ENCODE results near the gene CD38. TPM values are rescaled to one million over a fixed set of nuclear protein-coding genes. Genes with fewer than 3 reads are reported as not detected.

The CD38 gene
- total RNA-seq, 2 donors from 2014 or later: 0.78 to 2.6 TPM

DNA sequence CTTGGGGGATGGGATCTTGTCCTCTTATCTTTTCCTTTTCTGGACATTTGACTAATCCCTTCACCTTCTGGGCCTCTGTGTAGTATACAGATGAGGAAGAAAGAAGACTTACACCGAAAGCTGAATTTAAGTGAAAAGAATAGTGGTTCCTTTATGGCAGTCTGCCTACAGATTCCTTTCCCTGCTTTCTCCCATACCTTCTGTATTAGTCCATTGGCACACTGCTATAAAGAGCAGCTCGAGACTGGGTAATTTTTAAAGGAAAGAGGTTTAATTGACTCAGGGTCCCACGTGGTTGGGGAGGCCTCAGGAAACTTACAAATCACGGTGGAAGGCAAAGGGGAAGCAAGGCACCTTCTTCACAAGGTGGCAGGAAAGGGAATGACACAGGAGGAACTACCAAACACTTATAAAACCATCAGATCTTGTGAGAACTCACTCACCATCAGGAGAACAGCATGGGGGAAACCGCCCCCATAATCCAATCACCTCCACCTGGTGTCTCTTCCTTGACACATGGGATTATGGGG is 34.0 kb upstream of the CD38 start:
- Histone ChIP-seq H3K27ac (no peak overlapping the region), H3K27me3 (no peaks in the 10 kb centered on the region), H3K4me3 (no peak overlapping the region), H3K9me3 (peaks cover 0 to 8% (median 0%) of the 10 kb centered on the region in 3 donors), H3K36me3 (replicated peaks in 1 of 2; ENCODE audit: insufficient read depth in 1 of 2, low read depth in 2 of 2) (no peaks in the 10 kb centered on the region), H3K4me1 (no peaks in the 10 kb centered on the region)
- intact Hi-C loops (cut with DNase I): no loop called here
- no peak for DNase-seq
- ATAC-seq: no peak
- WGBS, 2 donors: 26 to 50% methylated on average over 5 of the region's 5 CpGs
- TF ChIP-seq POLR2A (IDR thresholded peaks at IDR 0.05): no peak
- TF ChIP-seq, protein P1, sequence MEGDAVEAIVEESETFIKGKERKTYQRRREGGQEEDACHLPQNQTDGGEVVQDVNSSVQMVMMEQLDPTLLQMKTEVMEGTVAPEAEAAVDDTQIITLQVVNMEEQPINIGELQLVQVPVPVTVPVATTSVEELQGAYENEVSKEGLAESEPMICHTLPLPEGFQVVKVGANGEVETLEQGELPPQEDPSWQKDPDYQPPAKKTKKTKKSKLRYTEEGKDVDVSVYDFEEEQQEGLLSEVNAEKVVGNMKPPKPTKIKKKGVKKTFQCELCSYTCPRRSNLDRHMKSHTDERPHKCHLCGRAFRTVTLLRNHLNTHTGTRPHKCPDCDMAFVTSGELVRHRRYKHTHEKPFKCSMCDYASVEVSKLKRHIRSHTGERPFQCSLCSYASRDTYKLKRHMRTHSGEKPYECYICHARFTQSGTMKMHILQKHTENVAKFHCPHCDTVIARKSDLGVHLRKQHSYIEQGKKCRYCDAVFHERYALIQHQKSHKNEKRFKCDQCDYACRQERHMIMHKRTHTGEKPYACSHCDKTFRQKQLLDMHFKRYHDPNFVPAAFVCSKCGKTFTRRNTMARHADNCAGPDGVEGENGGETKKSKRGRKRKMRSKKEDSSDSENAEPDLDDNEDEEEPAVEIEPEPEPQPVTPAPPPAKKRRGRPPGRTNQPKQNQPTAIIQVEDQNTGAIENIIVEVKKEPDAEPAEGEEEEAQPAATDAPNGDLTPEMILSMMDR (IDR thresholded peaks at IDR 0.05): no peak

DNA sequence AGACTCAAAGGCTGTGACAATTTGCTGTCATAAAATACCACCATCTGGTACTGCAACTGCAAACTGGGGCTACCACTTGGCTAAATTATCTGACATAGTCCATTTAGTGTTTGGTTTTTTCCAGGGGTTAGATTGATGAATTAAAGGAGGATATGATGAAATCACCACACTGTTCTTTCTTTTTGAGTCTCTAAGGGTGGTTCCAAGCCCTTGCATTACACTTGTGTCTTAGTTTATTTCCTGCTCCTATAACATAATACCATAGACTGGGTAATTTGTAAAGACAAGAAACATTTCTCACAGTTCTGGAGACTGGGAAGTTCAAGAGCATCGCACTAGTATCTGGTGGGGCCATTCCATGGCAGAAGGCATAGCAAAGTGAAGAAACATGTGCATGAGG is 32.0 kb upstream of the CD38 start:
- peaks cover 0 to 8% (median 0%) of the 10 kb centered on the region in 3 donors for H3K9me3 ChIP-seq
- no peaks in the 10 kb centered on the region for H3K27me3 ChIP-seq
- H3K4me1 ChIP-seq: no peaks in the 10 kb centered on the region
- no peak overlapping the region for H3K27ac ChIP-seq
- intact Hi-C loops (cut with DNase I): no loop called here
- no peaks in the 10 kb centered on the region for H3K36me3 ChIP-seq (replicated peaks in 1 of 2; ENCODE audit: insufficient read depth in 1 of 2, low read depth in 2 of 2)
- ATAC-seq (no peak), DNase-seq (no peak)
- H3K4me3 ChIP-seq: no peak overlapping the region
- WGBS, 2 donors: 85 to 89% methylated on average over 1 of the region's 1 CpG
- TF ChIP-seq, protein P1 (IDR thresholded peaks at IDR 0.05): no peak
- TF ChIP-seq POLR2A (IDR thresholded peaks at IDR 0.05): no peak

DNA sequence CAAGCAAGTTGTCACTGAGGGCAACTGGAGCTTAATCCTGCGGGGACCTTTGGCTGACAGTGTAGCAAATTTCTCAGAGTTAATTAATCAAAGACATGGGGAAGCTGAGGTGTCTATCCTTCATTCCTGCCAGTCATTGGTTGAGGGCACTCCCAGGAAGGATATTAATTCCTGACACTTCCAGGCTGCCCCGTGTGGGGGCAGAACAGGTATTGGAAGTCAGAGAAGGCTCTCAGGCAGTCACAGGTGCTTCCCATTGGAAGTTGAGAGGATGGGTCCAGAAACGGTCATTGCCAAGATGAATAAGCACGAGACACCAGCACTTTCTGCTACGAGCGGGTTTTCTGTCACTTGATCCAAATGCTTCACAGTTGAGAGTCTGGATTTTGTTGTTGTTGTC is 29.1 kb upstream of the CD38 start:
- Histone ChIP-seq H3K4me3 (no peak overlapping the region), H3K36me3 (replicated peaks in 1 of 2; ENCODE audit: insufficient read depth in 1 of 2, low read depth in 2 of 2) (no peaks in the 10 kb centered on the region), H3K27me3 (no peaks in the 10 kb centered on the region), H3K27ac (no peak overlapping the region), H3K4me1 (no peaks in the 10 kb centered on the region), H3K9me3 (no peaks in the 10 kb centered on the region)
- DNase-seq (no peak), ATAC-seq (no peak)
- intact Hi-C loops (cut with DNase I): no loop called here
- 49 to 65% methylated on average over 5 to 6 of the region's 6 CpGs for WGBS, 2 donors
- TF ChIP-seq, protein P1 (IDR thresholded peaks at IDR 0.05): no peak
- TF ChIP-seq POLR2A (IDR thresholded peaks at IDR 0.05): no peak

DNA sequence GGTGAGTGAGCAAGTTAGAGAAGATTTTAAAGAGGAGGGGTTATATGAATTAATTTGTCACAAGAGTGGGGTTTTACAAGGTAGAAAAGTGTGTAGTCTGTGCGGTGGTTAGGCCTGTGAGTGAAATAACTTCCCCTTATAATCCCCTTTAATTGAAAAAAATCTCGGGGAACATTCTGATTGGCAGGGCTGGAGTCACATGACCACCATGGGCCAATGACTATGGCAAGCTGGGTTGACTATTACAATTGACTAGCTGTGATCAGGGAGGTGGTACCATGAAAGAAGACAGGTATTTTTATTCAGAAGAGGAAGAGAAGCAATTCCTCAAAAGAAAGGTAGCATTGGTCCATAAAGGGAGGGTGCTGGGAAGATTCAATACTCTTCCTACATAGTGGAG is 27.0 kb upstream of the CD38 start:
- intact Hi-C loops (cut with DNase I): no loop called here
- WGBS, 2 donors: 77 to 96% methylated on average over 2 of the region's 2 CpGs
- no peak for TF ChIP-seq POLR2A (IDR thresholded peaks at IDR 0.05)
- TF ChIP-seq, protein P1 (IDR thresholded peaks at IDR 0.05): no peak

DNA sequence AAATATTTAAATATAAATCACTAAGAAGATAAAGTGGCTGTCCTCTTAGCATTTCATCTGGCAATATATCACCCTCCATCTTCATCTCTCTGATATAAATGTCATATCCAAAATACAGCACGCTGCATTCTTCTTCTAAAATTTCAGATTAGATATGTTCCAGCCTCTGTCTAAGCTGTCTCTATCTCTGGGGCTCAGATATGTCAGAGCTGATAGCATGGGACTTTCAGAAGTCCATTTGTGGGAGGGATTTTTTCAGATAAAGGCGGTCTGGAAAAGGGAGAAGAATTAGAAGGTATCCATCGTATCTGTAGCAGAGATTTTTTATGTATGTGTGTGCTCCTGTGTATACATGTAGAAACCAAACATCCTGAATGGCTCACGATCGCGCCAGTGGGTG is 25.0 kb upstream of the CD38 start:
- intact Hi-C loops (cut with DNase I): no loop called here
- no peak overlapping the region for H3K27ac ChIP-seq
- 75 to 85% methylated on average over 6 of the region's 6 CpGs for whole genome bisulfite sequencing, 2 donors
- no peak for TF ChIP-seq POLR2A (IDR thresholded peaks at IDR 0.05)
- TF ChIP-seq, protein P1 (IDR thresholded peaks at IDR 0.05): no peak
- no peak for ATAC-seq
- no peak for DNase-seq
- H3K36me3 ChIP-seq (replicated peaks in 1 of 2; ENCODE audit: insufficient read depth in 1 of 2, low read depth in 2 of 2): no peaks in the 10 kb centered on the region
- no peaks in the 10 kb centered on the region for H3K27me3 ChIP-seq
- no peaks in the 10 kb centered on the region for H3K9me3 ChIP-seq
- no peak overlapping the region for H3K4me3 ChIP-seq
- H3K4me1 ChIP-seq: no peaks in the 10 kb centered on the region

More for the DNA sequence above, 27.0 kb upstream of the CD38 start:
- no peak for DNase-seq
- H3K9me3 ChIP-seq: no peaks in the 10 kb centered on the region
- no peaks in the 10 kb centered on the region for H3K36me3 ChIP-seq (replicated peaks in 1 of 2; ENCODE audit: insufficient read depth in 1 of 2, low read depth in 2 of 2)
- no peaks in the 10 kb centered on the region for H3K27me3 ChIP-seq
- H3K27ac ChIP-seq: no peak overlapping the region
- H3K4me1 ChIP-seq: no peaks in the 10 kb centered on the region
- no peak overlapping the region for H3K4me3 ChIP-seq
- no peak for ATAC-seq

Data from body of pancreas (tissue), 4 donors.